HCT116 (cell line): ENCODE data around the gene ATP7B. TPM values are rescaled to one million over a fixed set of nuclear protein-coding genes. Genes with fewer than 3 reads are reported as not detected.

Experiments used
- ATAC-seq: fragments of 200-7000 bp; cut with Tn5 transposase; 2 replicates; pipeline ENCODE4 v1.9.1; 2020; ENCODE audit warnings: mild to moderate bottlenecking, moderate library complexity
- BruUV-seq: library from RNA; stranded (reverse); fragments of 400-500 nt; replicated peaks from 2 replicates; lab custom pipeline; 2021; lab: Mats Ljungman, UMichigan
- CTCF ChIA-PET: fragments of 300-600 bp; sonication (Branson Sonifier 250); formaldehyde crosslinking; loops from one replicate; lab custom pipeline; 2021; ENCODE audit warnings: antibody characterized with exemption; lab: Charles Lee
- POLR2A ChIA-PET: fragments of 300-600, 350-600 bp; sonication (Branson Sonifier 250); formaldehyde crosslinking; loops from one replicate; lab custom pipeline; 2021; ENCODE audit warnings: antibody characterized with exemption; lab: Charles Lee
- RAD21 ChIA-PET, 2 experiments: fragments of 300-600 bp; sonication (Branson Sonifier 250); formaldehyde crosslinking; loops; one replicate each; lab custom pipeline; 2023; ENCODE audit warnings: low total read pairs in 2 of 2; ENCODE audit not compliant: uncharacterized antibody in 2 of 2, unreplicated experiment in 2 of 2, low non-redundant PET in 1 of 2; lab: Charles Lee
- DNase-seq: peaks from one replicate; pipeline ENCODE4 v3.0.0-alpha.2; 2010; ENCODE audit warnings: low read depth, low spot score
- H2AFZ ChIP-seq: fragments of 200-600 bp; shearing (Covaris generic), sonication (generic); 2 replicates; pipeline ENCODE4 v1.6.1; 2017; ENCODE audit warnings: low read depth, mixed run types, mixed read lengths, antibody characterized with exemption, low read length; ENCODE audit not compliant: poor library complexity, severe bottlenecking
- H3K27ac ChIP-seq: 2 replicates; pipeline ENCODE4 v1.5.1; 2012; ENCODE audit warnings: low read depth, low read length
- H3K27me3 ChIP-seq: fragments of 200-600 bp; sonication (generic); 2 replicates; pipeline ENCODE4 v1.6.1; 2016; ENCODE audit warnings: mixed run types, low read length, mixed read lengths; ENCODE audit not compliant: insufficient read depth
- H3K36me3 ChIP-seq, 2 experiments: fragments of 200-500 bp in 1 of 2; fragments of 200-600 bp in 1 of 2; sonication (Bioruptor generic) in 1 of 2; sonication (generic) in 1 of 2; 2 replicates each; pipeline versions ENCODE4 v1.5.1 to v1.6.1; 2014 to 2016; ENCODE audit warnings: low read length in 2 of 2, inconsistent platforms in 1 of 2, mixed read lengths in 1 of 2, mixed run types in 1 of 2; ENCODE audit not compliant: insufficient read depth in 2 of 2, control insufficient read depth in 1 of 2
- H3K4me1 ChIP-seq, 2 experiments: fragments of 200-600 bp in 1 of 2; sonication (generic) in 1 of 2; 2 replicates each; pipeline versions ENCODE4 v1.5.1 to v1.6.1; 2012 to 2017; ENCODE audit warnings: low read length in 2 of 2, inconsistent platforms in 1 of 2, mild to moderate bottlenecking in 1 of 2, mixed read lengths in 1 of 2, mixed run types in 1 of 2, moderate library complexity in 1 of 2; ENCODE audit not compliant: insufficient read depth in 2 of 2, control insufficient read depth in 1 of 2
- H3K4me2 ChIP-seq: fragments of 200-600 bp; sonication (generic); 2 replicates; pipeline ENCODE4 v1.6.1; 2017; ENCODE audit warnings: mixed run types, low read length, mixed read lengths
- H3K4me3 ChIP-seq, 2 experiments: fragments of 200-600 bp in 1 of 2; sonication (generic) in 1 of 2; replicated peaks in 1 of 2; 2 replicates each; pipeline ENCODE4 v1.5.1; 2011 to 2016; ENCODE audit warnings: low read length in 2 of 2, control low read depth in 1 of 2, low read depth in 1 of 2, mild to moderate bottlenecking in 1 of 2, mixed read lengths in 1 of 2, mixed run types in 1 of 2
- H3K79me2 ChIP-seq: fragments of 200-600 bp; sonication (generic); 2 replicates; pipeline ENCODE4 v1.6.1; 2017; ENCODE audit warnings: mild to moderate bottlenecking, mixed run types, low read length, moderate library complexity, mixed read lengths; ENCODE audit not compliant: insufficient read depth
- H3K9ac ChIP-seq: fragments of 200-600 bp; sonication (generic); 2 replicates; pipeline ENCODE4 v1.6.1; 2016; ENCODE audit warnings: low read length, mixed read lengths
- H3K9me2 ChIP-seq: fragments of 200-600 bp; sonication (generic), shearing (Covaris generic); 2 replicates; pipeline ENCODE4 v1.6.1; 2017; ENCODE audit warnings: mixed run types, mild to moderate bottlenecking, moderate library complexity; ENCODE audit not compliant: insufficient read depth
- H3K9me3 ChIP-seq, 2 experiments: fragments of 200-500 bp in 1 of 2; fragments of 200-600 bp in 1 of 2; sonication (Bioruptor generic) in 1 of 2; sonication (generic) in 1 of 2; 2 replicates each; pipeline ENCODE4 v1.6.1; 2014 to 2017; ENCODE audit warnings: low read length in 2 of 2, mixed read lengths in 2 of 2, inconsistent platforms in 1 of 2, low read depth in 1 of 2, mild to moderate bottlenecking in 1 of 2, mixed run types in 1 of 2, moderate library complexity in 1 of 2; ENCODE audit not compliant: control insufficient read depth in 1 of 2, insufficient read depth in 1 of 2
- H4K20me1 ChIP-seq: fragments of 200-600 bp; sonication (generic), shearing (Covaris generic); 2 replicates; pipeline ENCODE4 v1.6.1; 2017; ENCODE audit warnings: mixed run types, mild to moderate bottlenecking, moderate library complexity; ENCODE audit not compliant: insufficient read depth
- CBX3 ChIP-seq: IDR thresholded peaks from 2 replicates; pipeline ENCODE4 v1.6.1; 2012; ENCODE audit warnings: low read depth
- CEBPB ChIP-seq: IDR thresholded peaks from 2 replicates; pipeline ENCODE4 v1.6.1; 2012; ENCODE audit warnings: low read depth
- EGR1 ChIP-seq: IDR thresholded peaks from 2 replicates; pipeline ENCODE4 v1.6.1; 2012; ENCODE audit warnings: low read depth
- JUND ChIP-seq: IDR thresholded peaks from 2 replicates; pipeline ENCODE4 v1.6.1; 2012
- MAX ChIP-seq: IDR thresholded peaks from 2 replicates; pipeline ENCODE4 v1.6.1; 2012
- POLR2A ChIP-seq: IDR thresholded peaks from 2 replicates; pipeline ENCODE4 v1.7.0; 2011; ENCODE audit warnings: borderline replicate concordance; ENCODE audit not compliant: insufficient read depth, insufficient read length; ENCODE audit errors: extremely low read depth
- POLR2AphosphoS5 ChIP-seq: IDR thresholded peaks from 2 replicates; pipeline ENCODE4 v1.6.1; 2011; ENCODE audit warnings: mild to moderate bottlenecking, low read depth, low read length, moderate library complexity
- RAD21 ChIP-seq: IDR thresholded peaks from 2 replicates; pipeline ENCODE4 v1.6.1; 2012; ENCODE audit warnings: low read depth, mild to moderate bottlenecking
- REST ChIP-seq: IDR thresholded peaks from 2 replicates; pipeline ENCODE4 v1.6.1; 2012; ENCODE audit warnings: low read depth
- SIN3A ChIP-seq: IDR thresholded peaks from 2 replicates; pipeline ENCODE4 v1.6.1; 2012; ENCODE audit warnings: low read depth
- SP1 ChIP-seq: IDR thresholded peaks from 2 replicates; pipeline ENCODE4 v1.6.1; 2012; ENCODE audit warnings: low read depth
- YY1 ChIP-seq: IDR thresholded peaks from 2 replicates; pipeline ENCODE4 v1.6.1; 2011; ENCODE audit warnings: low read length, low read depth, moderate library complexity, mild to moderate bottlenecking; ENCODE audit not compliant: insufficient replicate concordance; ENCODE audit errors: extremely low read depth
- ZFX ChIP-seq: fragments of 450-650 bp; IDR thresholded peaks from 2 replicates; pipeline ENCODE4 v1.6.1; 2017
- intact Hi-C: fragments of 100-400 bp; cut with micrococcal nuclease; formaldehyde crosslinking; loops from 2 replicates; pipeline ENCODE4 v1.10.0; 2022
- total RNA-seq: library from RNA; stranded (reverse); gene quantifications from one replicate; pipeline ENCODE4 v1.2.1, GENCODE V29; 2021; ENCODE audit not compliant: unreplicated experiment
- TF ChIP-seq, protein P1 (sequence below): IDR thresholded peaks from 2 replicates; pipeline ENCODE4 v1.6.1; 2011; ENCODE audit warnings: mild to moderate bottlenecking, low read length, moderate library complexity; ENCODE audit not compliant: insufficient replicate concordance; ENCODE audit errors: extremely low read depth
- TF ChIP-seq, protein P2 (sequence below): IDR thresholded peaks from 2 replicates; pipeline ENCODE4 v1.6.1; 2012

The ATP7B gene
- total RNA-seq, 1 experiment from 2014 or later, result 10.3 TPM

GRCh38 chr13:51946163-51946669, 65.0 kb downstream of the ATP7B start (continued):
- TF ChIP-seq, protein P1, sequence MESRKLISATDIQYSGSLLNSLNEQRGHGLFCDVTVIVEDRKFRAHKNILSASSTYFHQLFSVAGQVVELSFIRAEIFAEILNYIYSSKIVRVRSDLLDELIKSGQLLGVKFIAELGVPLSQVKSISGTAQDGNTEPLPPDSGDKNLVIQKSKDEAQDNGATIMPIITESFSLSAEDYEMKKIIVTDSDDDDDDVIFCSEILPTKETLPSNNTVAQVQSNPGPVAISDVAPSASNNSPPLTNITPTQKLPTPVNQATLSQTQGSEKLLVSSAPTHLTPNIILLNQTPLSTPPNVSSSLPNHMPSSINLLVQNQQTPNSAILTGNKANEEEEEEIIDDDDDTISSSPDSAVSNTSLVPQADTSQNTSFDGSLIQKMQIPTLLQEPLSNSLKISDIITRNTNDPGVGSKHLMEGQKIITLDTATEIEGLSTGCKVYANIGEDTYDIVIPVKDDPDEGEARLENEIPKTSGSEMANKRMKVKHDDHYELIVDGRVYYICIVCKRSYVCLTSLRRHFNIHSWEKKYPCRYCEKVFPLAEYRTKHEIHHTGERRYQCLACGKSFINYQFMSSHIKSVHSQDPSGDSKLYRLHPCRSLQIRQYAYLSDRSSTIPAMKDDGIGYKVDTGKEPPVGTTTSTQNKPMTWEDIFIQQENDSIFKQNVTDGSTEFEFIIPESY, result no peak
- TF ChIP-seq POLR2AphosphoS5 (no peak), EGR1 (no peak), SP1 (no peak), RAD21 (no peak), YY1 (no peak), POLR2A (no peak), MAX (no peak), ZFX (no peak), JUND (no peak)
- TF ChIP-seq, protein P2, sequence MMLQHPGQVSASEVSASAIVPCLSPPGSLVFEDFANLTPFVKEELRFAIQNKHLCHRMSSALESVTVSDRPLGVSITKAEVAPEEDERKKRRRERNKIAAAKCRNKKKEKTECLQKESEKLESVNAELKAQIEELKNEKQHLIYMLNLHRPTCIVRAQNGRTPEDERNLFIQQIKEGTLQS, result no peak
- TF ChIP-seq, all 23 proteins: peak for 0

DNA sequence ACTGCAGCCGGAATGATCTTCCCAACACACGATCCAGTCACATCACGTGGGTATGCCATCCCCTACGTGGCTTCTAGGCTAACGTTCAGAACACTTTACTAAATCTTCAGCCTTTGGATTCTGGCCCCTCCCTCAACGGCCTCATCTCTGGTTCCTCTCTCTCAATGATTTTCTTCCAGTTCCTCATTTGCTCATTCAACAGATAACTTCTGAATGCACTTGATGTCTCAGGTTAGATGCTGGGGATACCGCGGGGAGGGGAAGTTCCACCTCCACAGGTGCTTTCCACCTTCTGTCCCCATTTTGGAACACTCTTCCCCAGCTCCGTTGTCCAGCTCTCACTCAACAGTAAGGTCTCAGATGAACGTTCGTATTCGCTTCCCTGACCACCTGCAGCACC, 66.1 kb downstream of the ATP7B start:
- no peak overlapping the region for H3K9ac ChIP-seq
- no peak for TF ChIP-seq SIN3A
- TF ChIP-seq, protein P2, result no peak
- TF ChIP-seq JUND, result no peak
- no peak for TF ChIP-seq REST
- TF ChIP-seq CBX3, result no peak
- TF ChIP-seq CEBPB, result no peak
- no peak for TF ChIP-seq POLR2AphosphoS5
- TF ChIP-seq, all 23 proteins: peak for 0
- Histone ChIP-seq H3K79me2 (no peaks in the 10 kb centered on the region), H3K9me2 (no peaks in the 10 kb centered on the region), H3K9me3 (no peaks in the 10 kb centered on the region), H3K4me2 (no peak overlapping the region), H4K20me1 (no peaks in the 10 kb centered on the region), H2AFZ (no peak overlapping the region), H3K4me1 (peaks cover 12 to 14% of the 10 kb centered on the region in 2 experiments; a peak in 3 of 4 replicates), H3K4me3 (no peak overlapping the region), H3K27ac (no peak overlapping the region), H3K36me3 (no peaks in the 10 kb centered on the region), H3K27me3 (no peaks in the 10 kb centered on the region; the same call in 1 of the 2 replicates)
- intact Hi-C loops, result no loop called here
- ChIA-PET RAD21 (no interaction called here), POLR2A (no interaction called here), CTCF (no interaction called here)
- ATAC-seq, result no peak
- BruUV-seq, result no TSS peak
- DNase-seq, result no peak
